CD14-positive monocyte (primary cell): Measurements from ENCODE around the gene ZFYVE21. TPM values are rescaled to one million over a fixed set of nuclear protein-coding genes. Genes with fewer than 3 reads are reported as not detected.

Source experiments
- DNase-seq, 3 donors: peaks; one replicate each; pipeline ENCODE4 v3.0.0-alpha.2; 2011 to 2022
- H2AFZ ChIP-seq: 2 replicates; pipeline ENCODE4 v1.6.0; 2012; ENCODE audit warnings: mild to moderate bottlenecking, low read depth, low read length, inconsistent platforms; ENCODE audit not compliant: insufficient read depth, poor library complexity, severe bottlenecking
- H3K27ac ChIP-seq, 2 donors: 1 replicate in 1 of 2; 2 replicates in 1 of 2; pipeline ENCODE4 v1.5.1; 2012 to 2013; ENCODE audit warnings: low read length in 2 of 2, control low read depth in 1 of 2, inconsistent platforms in 1 of 2, low read depth in 1 of 2, mild to moderate bottlenecking in 1 of 2
- H3K27me3 ChIP-seq, 2 donors: one replicate each; pipeline versions ENCODE4 v1.6.0 to v1.6.1; 2011 to 2013; ENCODE audit warnings: low read length in 2 of 2; ENCODE audit not compliant: control insufficient read depth in 2 of 2, insufficient read depth in 2 of 2
- H3K36me3 ChIP-seq, 2 donors: replicated peaks in 1 of 2; 1 replicate in 1 of 2; 2 replicates in 1 of 2; pipeline versions ENCODE4 v1.5.1 to v1.6.1; 2012 to 2013; ENCODE audit warnings: low read length in 2 of 2, control low read depth in 1 of 2, inconsistent platforms in 1 of 2, mild to moderate bottlenecking in 1 of 2; ENCODE audit not compliant: insufficient read depth in 2 of 2, control insufficient read depth in 1 of 2
- H3K4me1 ChIP-seq, 2 donors: 1 replicate in 1 of 2; 2 replicates in 1 of 2; pipeline versions ENCODE4 v1.5.1 to v1.6.1; 2012 to 2013; ENCODE audit warnings: low read length in 2 of 2, control low read depth in 1 of 2, inconsistent platforms in 1 of 2, mild to moderate bottlenecking in 1 of 2, moderate library complexity in 1 of 2; ENCODE audit not compliant: insufficient read depth in 2 of 2, control insufficient read depth in 1 of 2
- H3K4me2 ChIP-seq: replicated peaks from 2 replicates; pipeline ENCODE3; 2012; ENCODE audit warnings: low read length, moderate library complexity, mild to moderate bottlenecking; ENCODE audit not compliant: poor library complexity, severe bottlenecking; ENCODE audit errors: extremely low read depth
- H3K4me3 ChIP-seq, 3 experiments: fragments of 200-600 bp in 1 of 3; sonication (generic) in 1 of 3; replicated peaks in 1 of 3; 1 replicate in 2 of 3; 2 replicates in 1 of 3; pipeline ENCODE4 v1.5.1; 2011 to 2013; ENCODE audit warnings: low read length in 3 of 3, mild to moderate bottlenecking in 3 of 3, control low read depth in 2 of 3, low read depth in 2 of 3, inconsistent platforms in 1 of 3, moderate library complexity in 1 of 3
- H3K79me2 ChIP-seq: 2 replicates; pipeline ENCODE4 v1.6.0; 2012; ENCODE audit warnings: mild to moderate bottlenecking, control low read depth, inconsistent platforms, low read length, moderate library complexity; ENCODE audit not compliant: insufficient read depth
- H3K9ac ChIP-seq: 2 replicates; pipeline ENCODE4 v1.6.0; 2017; ENCODE audit warnings: low read length, mild to moderate bottlenecking; ENCODE audit not compliant: insufficient read depth, poor library complexity, severe bottlenecking
- H3K9me3 ChIP-seq, 2 donors: replicated peaks in 1 of 2; 1 replicate in 1 of 2; 2 replicates in 1 of 2; pipeline versions ENCODE4 v1.5.1 to v1.6.1; 2012 to 2013; ENCODE audit warnings: low read length in 2 of 2, control low read depth in 1 of 2; ENCODE audit not compliant: control insufficient read depth in 1 of 2, insufficient read depth in 1 of 2
- H4K20me1 ChIP-seq: 2 replicates; pipeline ENCODE4 v1.6.0; 2012; ENCODE audit warnings: mild to moderate bottlenecking, low read length, control low read depth, moderate library complexity; ENCODE audit not compliant: insufficient read depth
- H3K27ac Mint-ChIP-seq, 7 donors: one replicate each; pipeline ENCODE4 v1.8.0; 2020; ENCODE audit warnings: mild to moderate bottlenecking in 7 of 7, mixed read lengths in 7 of 7, moderate library complexity in 6 of 7, inconsistent platforms in 2 of 7
- H3K27me3 Mint-ChIP-seq, 3 donors: one replicate each; pipeline ENCODE4 v1.8.0; 2021 to 2022; ENCODE audit warnings: low read depth in 3 of 3, mild to moderate bottlenecking in 3 of 3, mixed read lengths in 3 of 3, moderate library complexity in 3 of 3, inconsistent platforms in 1 of 3
- H3K36me3 Mint-ChIP-seq, 2 donors: one replicate each; pipeline ENCODE4 v1.8.0; 2020; ENCODE audit warnings: mixed read lengths in 2 of 2, inconsistent platforms in 1 of 2, mild to moderate bottlenecking in 1 of 2
- H3K4me1 Mint-ChIP-seq: one replicate; pipeline ENCODE4 v1.8.0; 2020; ENCODE audit warnings: mild to moderate bottlenecking, mixed read lengths
- H3K4me3 Mint-ChIP-seq, 2 donors: one replicate each; pipeline ENCODE4 v1.8.0; 2020; ENCODE audit warnings: mild to moderate bottlenecking in 2 of 2, mixed read lengths in 2 of 2, moderate library complexity in 1 of 2
- H3K9me3 Mint-ChIP-seq, 7 donors: one replicate each; pipeline ENCODE4 v1.8.0; 2020 to 2022; ENCODE audit warnings: mixed read lengths in 7 of 7, mild to moderate bottlenecking in 6 of 7, moderate library complexity in 6 of 7, inconsistent platforms in 2 of 7
- WGBS: methylation state at CpG from one replicate; pipeline ENCODE4 v1.1.5; 2013; ENCODE audit warnings: missing lambda C conversion rate; ENCODE audit not compliant: insufficient coverage; 5-methylcytosine and 5-hydroxymethylcytosine counted together
- intact Hi-C, 2 donors: fragments of 100-400 bp; cut with micrococcal nuclease; formaldehyde crosslinking; loops; one replicate each; pipeline versions ENCODE4 v1.15.0 to v1.15.1; 2023
- polyA plus RNA-seq, 3 donors: library from polyadenylated mRNA; depleted of rRNA in 1 of 3; unstranded in 2 of 3; stranded (reverse) in 1 of 3; fragments of 300-500 nt in 2 of 3; fragments of >200 nt in 1 of 3; fragmentation: Illumina TruSeq in 2 of 3; gene quantifications; 1 replicate in 2 of 3; 2 replicates in 1 of 3; pipeline ENCODE4 v1.2.3, GENCODE V29; 2012 to 2021
- TF ChIP-seq, protein P1 (sequence below): fragments of 200-600 bp; IDR thresholded peaks from one replicate; pipeline ENCODE4 v1.8.0; 2022; ENCODE audit warnings: antibody characterized with exemption, mild to moderate bottlenecking

Gene ZFYVE21
- polyA plus RNA-seq, 3 donors, result 22.1 to 36.5 (median 33.1) TPM

DNA sequence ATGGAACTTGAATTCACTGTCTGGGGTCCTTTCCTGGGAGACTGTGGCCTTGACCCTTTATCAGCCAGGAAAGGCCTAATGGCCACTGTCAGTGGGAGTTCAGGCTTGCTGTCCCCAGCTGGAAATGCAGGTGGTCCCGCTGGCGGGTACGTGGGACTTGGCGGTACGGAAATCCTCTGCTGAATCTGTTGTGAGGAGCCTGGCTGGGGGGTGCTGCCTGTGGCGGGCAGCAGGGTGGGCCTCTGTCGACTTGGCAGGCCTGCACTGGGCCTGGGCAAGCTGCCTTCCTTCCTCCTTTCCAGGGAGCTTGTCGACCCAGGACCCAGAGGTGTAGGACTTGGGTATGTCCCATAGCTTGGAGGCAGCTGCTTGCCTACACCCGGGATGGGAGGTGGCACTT lies 26.3 kb downstream of the ZFYVE21 start:
- Histone ChIP-seq H3K4me3 (no peak overlapping the region), H3K9me3 (no peaks in the 10 kb centered on the region), H3K9ac (no peak overlapping the region), H3K79me2 (no peaks in the 10 kb centered on the region), H3K4me2 (no peak overlapping the region), H3K36me3 (no peaks in the 10 kb centered on the region), H3K27ac (no peak overlapping the region), H2AFZ (no peak overlapping the region), H4K20me1 (no peaks in the 10 kb centered on the region), H3K27me3 (no peaks in the 10 kb centered on the region), H3K4me1 (no peaks in the 10 kb centered on the region)
- Mint-ChIP-seq H3K4me3 (no peak overlapping the region), H3K27me3 (peaks cover 3 to 9% (median 8%) of the 10 kb centered on the region in 3 donors), H3K4me1 (peaks cover 7% of the 10 kb centered on the region), H3K9me3 (no peaks in the 10 kb centered on the region), H3K36me3 (no peaks in the 10 kb centered on the region), H3K27ac (no peak overlapping the region)
- intact Hi-C loops, result no loop called here
- WGBS, result 94% methylated on average over 6 of the region's 9 CpGs
- TF ChIP-seq, protein P1, sequence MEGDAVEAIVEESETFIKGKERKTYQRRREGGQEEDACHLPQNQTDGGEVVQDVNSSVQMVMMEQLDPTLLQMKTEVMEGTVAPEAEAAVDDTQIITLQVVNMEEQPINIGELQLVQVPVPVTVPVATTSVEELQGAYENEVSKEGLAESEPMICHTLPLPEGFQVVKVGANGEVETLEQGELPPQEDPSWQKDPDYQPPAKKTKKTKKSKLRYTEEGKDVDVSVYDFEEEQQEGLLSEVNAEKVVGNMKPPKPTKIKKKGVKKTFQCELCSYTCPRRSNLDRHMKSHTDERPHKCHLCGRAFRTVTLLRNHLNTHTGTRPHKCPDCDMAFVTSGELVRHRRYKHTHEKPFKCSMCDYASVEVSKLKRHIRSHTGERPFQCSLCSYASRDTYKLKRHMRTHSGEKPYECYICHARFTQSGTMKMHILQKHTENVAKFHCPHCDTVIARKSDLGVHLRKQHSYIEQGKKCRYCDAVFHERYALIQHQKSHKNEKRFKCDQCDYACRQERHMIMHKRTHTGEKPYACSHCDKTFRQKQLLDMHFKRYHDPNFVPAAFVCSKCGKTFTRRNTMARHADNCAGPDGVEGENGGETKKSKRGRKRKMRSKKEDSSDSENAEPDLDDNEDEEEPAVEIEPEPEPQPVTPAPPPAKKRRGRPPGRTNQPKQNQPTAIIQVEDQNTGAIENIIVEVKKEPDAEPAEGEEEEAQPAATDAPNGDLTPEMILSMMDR, result no peak
- no peak for DNase-seq

DNA sequence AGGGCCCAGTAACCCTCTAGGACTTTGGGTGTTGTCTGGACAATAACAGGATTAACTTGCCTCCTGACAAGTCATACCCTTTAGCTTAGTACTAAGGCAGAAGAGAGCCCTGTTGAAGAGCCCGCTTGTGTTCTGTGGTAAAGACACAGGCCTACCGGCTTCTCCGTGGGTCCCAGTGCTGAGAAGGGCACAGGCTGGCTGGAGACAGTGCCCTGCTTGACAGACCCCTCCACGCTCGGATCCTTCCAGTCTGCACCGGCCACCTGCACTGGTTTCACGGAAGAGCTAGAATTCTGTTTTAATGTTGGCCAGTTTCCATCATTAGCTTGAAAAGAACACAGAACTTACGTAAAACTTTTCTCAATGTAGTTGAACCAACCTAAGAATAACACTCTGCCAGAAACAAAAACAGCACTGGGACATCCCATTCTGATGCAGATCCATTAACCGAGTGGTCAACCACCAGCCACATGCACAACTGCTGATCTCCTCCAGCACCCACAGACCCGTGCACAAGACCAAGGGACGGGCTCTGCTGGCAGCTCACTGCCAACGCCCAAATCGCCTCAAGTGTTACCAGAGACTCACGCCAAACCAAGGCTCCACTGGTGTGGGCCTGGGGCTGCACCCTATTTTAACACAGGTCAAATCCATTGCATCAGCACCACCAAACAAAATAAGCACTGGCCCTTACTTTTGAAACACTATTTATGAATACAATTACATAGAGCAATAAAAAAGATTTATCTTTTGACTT lies 27.1 kb downstream of the ZFYVE21 start:
- Mint-ChIP-seq H3K36me3 (no peaks in the 10 kb centered on the region), H3K27ac (no peak overlapping the region), H3K9me3 (no peaks in the 10 kb centered on the region), H3K27me3 (peaks cover 3 to 9% (median 8%) of the 10 kb centered on the region in 3 donors), H3K4me1 (peaks cover 7% of the 10 kb centered on the region), H3K4me3 (no peak overlapping the region)
- Histone ChIP-seq H3K9ac (no peak overlapping the region), H2AFZ (no peak overlapping the region), H3K79me2 (no peaks in the 10 kb centered on the region), H3K4me1 (no peaks in the 10 kb centered on the region), H3K9me3 (no peaks in the 10 kb centered on the region), H3K36me3 (no peaks in the 10 kb centered on the region), H4K20me1 (no peaks in the 10 kb centered on the region), H3K27ac (no peak overlapping the region), H3K27me3 (no peaks in the 10 kb centered on the region), H3K4me3 (no peak overlapping the region), H3K4me2 (no peak overlapping the region)
- no peak for DNase-seq
- TF ChIP-seq, protein P1, result no peak
- 100% methylated on average over 14 of the region's 14 CpGs for WGBS
- intact Hi-C loops, result no loop called here
